NCI-H2227 (cell line): ENCODE measurements around the gene EYS.
"Not testable (repeated sequence)": the region's sequence is repeated elsewhere in the genome, so short reads cannot be mapped to it uniquely, and the experiment has no call there.

Source experiments
- DNase-seq: peaks from one replicate; lab custom pipeline; 2025; ENCODE audit not compliant: unreplicated experiment; lab: John Stamatoyannopoulos, UW

The EYS gene

DNA sequence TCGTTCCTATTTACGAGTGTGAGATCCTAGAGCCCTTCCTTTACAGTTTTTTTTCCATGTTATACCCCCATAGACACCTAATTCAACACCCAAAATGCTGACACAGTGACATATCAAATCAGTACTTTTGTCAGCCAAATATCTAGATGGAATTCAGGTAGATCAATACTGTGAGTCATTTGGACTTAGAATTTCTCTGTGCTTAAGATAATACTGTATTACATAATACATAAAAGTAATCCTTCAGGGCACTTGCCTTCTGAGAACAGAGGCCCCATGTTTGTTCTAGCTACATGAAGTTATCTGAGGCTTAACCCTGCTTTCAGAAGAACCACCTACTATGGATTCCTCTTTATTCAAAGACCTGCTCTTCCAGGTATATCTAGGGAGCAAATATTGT is 1448.3 kb downstream of the EYS start:
- DNase-seq, result no peak

DNA sequence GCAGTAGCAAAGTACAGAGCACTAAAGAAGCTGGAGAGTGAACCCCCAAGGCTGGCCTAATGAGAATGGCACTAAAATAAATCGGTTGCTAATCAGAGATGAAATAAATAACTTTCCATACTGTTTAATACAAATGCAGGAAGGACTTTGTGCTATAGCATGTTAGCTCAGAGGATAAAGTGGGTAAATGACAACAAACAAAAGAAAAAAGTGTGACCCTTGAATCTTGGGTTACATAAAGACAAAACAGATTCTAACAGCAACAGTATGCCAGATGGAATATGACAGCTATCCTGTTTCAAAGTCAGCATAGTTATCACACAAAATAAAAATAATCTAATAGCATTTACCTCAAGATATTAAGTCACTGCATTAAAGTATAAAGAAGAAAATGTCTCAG is 1448.7 kb downstream of the EYS start:
- no peak for DNase-seq

DNA sequence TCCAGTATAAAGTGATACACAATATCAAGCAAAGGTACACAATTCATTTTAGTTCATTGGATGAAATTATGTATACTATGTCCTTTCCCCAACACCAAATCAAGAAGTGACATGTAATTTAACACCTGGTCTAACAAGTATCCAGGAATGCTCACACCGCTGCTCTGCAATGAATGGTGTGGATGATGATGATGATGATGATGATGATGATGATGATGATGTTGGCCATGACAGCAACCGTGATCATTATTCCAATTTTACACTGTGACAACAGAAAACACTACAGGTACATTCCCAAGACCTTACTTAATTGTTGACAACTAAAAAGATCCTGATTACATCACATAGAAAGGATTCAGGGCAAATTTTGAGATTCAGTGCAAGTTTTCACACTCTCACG is 1449.4 kb downstream of the EYS start:
- no peak for DNase-seq

DNA sequence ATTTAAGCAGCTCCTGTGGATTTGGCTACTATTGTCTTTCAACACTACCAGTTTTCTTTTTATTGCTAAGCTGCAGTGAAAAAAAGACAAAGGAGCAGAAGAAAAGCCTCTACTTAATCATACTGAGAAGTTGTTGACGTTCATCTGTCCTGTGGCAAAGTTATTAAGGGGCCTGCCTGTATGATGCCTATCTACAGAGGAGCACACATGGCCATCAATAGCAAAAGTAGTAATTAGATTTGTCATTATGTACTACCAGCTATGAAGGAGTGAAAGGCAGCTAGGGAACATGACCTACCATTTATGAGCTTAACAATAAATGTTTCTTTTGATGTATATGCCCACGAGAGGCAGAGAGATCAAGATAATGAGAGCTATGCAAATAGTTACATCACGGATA is 1450.5 kb downstream of the EYS start:
- DNase-seq, result peak; percentile 47

DNA sequence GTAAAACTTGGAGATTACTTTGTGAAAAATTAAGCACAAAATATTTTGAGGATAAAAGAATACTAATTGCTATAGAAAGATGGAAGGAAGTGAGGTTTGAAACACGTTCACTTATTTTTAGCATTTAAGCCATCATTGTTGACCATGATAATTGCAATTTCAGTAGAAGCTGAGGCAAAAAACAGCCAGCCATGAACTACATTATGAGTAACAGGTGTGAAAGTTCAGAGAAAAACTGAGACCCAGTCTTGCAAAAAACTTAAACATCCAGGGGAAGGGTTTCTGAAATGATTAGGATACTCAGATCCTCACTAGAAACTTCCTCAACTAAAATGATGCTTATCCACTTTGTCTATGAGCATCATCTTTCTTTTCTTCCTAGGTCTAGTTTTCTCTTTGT is 1452.0 kb downstream of the EYS start:
- no peak for DNase-seq

DNA sequence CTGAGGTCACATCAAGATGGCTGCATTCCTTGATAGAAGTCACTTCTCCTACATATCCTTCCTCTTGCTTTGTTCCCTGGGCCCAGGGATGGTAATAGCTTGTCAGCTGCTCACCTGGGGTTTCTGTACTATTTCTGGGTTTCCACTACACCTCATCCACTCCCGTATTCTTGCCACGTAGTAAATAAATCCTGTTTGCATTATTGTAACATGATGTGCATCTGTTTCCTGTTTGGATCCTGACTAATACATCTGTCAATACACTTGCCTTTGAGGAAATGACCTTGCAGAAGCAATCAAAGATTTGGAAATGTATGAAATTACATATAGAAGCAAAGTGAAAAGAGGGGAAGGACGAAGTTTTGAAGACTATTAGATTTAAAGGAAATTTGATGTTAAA is 1452.5 kb downstream of the EYS start:
- DNase-seq, result no peak

DNA sequence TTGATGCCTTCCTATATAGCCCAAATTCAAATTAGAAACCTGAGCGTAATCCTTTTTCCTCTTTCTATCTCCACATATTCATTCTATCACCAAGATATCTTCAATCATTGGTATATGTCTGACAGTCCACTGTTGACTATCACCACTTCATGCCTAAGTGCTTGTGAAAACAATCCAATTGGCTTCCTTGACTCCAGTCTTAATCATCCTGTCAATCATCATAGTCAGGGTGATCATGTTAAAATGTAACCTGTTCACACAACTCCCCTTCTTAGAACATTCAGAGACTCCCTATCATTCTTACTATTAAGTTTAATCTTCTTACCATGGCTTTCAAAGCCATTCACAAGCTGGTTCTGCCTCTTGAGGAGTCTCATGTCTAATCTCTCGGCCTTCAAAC is 1454.8 kb downstream of the EYS start:
- no peak for DNase-seq

DNA sequence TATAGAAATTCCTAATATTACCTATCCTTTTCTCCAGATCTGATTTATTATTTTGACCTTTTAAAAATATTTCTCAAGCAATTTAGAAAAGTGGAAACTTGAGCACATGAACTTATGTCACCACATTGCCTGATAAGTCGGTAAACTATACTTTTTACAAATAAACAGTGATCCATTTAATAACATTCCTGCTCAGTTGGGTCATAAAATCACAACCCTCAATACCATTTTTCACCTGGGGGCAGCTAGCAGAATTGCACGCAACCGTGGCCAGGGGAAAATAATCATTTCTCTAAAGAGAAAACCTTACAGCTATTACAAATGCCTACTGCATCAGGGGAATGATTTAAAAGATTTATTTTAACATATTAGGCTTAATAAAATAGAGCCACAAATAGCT is 1456.9 kb downstream of the EYS start:
- DNase-seq, result no peak

DNA sequence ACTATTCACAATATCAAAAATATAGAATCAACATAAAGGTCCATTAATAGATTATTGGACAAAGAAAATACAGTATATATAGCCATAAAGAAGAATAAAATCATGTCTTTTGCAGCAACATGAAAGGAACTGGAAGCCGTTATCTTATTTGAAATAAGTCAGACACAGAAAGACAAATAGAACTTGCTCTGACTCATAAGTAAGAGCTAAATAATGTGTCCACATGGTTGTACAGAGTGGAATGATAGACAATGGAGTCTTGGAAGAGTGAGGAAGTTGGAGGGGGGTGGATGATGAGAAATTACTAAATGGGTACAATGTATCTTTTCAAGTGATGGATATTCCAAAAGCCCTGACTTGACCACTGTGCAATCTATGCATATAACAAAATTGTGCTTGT is 1457.9 kb downstream of the EYS start:
- no peak for DNase-seq

DNA sequence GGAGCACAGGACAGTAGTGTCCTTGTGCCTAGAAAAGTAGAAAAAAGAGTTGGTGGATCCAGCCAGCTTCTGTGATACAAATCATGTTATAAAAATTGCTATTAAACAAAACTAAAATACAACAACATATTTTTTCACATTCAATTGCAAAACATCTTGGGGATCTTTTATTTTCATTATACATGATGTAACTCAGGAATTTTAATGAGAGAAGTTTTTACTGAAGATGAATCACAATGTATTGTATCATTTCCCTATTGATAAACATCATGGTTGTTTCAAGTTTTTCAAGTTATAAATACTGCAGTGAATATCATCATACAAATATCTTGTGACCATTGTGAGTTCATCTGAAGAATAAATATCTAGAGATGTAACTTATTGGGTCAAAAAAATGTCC is 1463.4 kb downstream of the EYS start:
- no peak for DNase-seq

DNA sequence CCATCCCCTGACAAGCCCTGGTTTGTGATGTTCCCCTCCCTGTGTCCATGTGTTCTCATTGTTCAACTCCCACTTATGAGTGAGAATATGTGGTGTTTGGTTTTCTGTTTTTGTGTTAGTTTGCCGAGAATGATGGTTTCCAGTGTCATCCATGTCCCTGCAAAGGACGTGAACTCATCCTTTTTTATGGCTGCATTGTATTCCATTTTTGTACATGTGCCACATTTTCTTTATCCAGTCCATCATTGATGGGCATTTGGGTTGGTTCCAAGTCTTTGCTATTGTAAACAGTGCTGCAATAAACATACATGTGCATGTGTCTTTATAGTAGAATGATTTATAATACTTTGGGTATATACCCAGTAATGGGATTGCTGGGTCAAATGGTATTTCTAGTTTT is 1468.1 kb downstream of the EYS start:
- DNase-seq, result not testable (repeated sequence)

DNA sequence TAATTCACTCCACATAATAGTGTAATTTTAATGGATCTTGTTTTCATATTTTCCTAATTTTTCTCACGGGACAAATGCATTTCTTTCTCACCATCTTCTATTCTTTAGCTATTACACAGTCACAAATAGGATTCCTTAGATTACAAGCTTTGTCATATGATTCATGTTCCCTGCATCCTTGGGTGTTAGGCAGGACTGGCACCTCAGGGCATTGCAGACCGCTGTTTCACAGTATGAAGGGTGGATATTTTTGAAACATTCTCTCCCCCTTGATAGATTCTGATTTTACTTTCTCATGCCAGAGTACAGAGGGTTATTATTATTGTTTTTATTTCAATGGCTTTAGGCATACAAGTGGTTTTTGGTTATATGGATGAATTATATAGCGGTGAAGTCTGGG is 1469.0 kb downstream of the EYS start:
- no peak for DNase-seq

DNA sequence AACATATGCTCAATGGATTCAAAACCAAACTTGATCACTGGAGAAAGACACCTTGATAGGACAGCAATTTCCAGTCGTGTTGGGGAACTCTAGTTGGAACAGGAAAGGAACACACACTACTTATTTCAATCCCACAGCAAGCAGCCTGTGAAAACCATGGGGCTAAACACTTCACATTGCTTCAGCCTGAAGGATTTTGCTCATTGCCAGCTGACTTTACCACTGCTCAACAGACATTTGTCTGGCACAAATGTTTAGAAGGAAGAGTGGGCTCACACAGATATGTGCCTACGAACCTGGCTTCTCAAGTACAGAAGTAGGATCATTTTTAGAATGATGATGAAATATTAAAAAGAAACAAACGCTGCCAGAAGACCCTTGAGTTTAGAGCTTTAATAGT is 1473.3 kb downstream of the EYS start:
- no peak for DNase-seq

DNA sequence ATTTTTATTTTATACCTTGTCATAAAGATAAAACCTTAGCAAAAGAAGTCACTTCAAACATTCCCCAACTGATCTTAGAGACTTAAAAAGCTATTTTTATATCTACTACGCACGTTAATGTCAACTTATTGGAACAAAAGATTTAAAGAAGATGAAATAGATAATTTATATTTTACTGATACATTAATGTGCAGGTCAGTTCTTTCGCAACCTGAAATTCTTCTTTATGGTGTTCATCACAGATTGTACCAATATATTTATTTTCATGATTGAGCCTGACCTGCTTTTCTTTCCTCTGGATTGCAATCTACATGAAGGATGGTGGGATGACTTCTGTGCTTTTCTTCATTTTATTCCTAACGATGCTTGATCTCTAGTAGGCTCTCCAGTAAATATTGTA is 1475.1 kb downstream of the EYS start:
- DNase-seq, result no peak

DNA sequence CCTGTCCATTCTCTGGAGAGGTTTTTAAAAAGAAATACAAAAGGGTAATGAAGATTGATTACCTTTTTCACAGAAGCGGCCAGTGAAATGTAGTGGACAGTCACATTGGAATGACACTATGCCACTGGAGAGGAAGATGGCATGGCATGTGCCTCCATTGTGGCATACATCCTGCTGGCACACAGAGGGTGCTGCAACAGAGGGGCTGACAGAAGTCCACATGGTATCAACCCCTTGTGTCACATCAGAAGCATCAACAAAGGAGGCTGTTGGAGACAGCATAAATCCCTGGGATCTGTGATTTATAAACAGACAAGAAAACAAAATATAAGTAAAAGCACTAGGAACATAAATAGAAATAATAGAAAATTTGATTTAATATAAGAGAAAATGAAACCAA is 1476.5 kb downstream of the EYS start:
- DNase-seq, result no peak

DNA sequence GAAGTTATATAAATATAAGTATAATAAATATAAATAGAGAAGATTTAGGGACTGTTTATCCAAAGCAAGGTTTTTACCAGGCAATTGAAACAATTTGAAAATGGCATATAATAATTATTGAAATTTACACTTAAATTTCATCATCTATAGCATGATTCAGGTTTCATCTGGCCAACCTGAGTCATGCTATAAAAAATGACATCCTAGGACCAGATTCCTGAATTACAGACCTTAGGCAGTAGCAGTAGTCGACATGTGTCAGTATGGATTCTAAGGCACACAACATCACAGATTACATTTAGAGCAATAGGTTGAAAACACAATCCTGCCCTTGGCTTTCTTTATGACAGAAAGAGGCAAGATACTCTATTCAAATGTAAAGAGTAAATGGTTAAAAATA is 1479.2 kb downstream of the EYS start:
- no peak for DNase-seq

DNA sequence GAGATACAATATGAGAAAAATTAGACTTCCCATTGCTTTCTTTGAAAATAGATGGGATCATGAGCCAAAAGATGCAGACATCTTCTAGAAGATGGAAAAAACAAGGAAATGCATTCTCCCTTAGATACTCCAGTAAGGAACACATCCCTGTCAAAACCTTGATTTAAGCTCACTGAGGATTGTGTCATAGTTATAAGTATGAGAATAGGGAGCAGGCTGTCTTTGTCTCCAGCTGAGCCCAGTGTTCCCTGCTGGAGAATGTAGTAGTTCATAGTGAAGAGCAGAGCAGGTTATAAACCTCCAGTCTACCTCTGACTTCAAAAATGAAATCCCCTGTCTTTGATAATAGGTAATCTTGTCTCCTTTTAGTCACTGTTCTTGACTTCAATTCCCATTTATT is 1481.5 kb downstream of the EYS start:
- no peak for DNase-seq

DNA sequence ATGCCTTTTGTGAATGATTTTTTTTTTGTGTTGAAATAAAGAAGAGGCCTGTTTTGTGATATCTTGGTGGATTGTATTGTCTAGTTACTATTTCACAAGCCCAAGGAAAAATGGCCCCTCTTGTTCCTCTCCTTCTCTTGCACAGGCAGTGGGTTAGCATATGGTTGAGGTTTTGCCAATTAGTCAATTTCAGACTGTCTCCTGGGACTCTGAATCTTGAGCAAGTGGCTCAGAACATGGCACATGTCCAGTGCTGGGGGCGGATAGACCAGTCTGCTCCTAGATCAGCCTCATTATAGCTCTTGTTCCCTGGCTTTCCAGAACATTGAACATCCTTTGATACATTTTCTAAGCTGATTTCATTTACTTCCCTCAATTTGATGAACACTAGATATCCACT is 1482.2 kb downstream of the EYS start:
- no peak for DNase-seq

DNA sequence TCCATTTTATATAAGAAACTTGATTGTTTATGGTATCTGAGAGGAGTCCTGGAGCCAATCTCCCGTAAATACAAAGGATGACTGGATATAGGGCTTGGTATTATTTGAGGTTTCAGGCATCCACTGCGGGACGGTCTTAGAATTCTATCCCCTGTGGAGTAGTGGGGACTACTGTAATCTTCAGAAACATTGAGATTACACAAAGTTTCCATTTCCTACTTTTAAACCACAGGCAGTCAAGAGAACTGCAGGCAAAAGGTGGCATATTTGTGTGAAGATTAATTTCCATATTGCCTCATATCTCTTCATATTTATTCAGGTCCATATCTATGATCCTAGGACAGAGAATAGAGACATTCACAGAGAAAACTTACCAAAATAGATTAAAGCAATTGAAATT is 1485.2 kb downstream of the EYS start:
- no peak for DNase-seq

DNA sequence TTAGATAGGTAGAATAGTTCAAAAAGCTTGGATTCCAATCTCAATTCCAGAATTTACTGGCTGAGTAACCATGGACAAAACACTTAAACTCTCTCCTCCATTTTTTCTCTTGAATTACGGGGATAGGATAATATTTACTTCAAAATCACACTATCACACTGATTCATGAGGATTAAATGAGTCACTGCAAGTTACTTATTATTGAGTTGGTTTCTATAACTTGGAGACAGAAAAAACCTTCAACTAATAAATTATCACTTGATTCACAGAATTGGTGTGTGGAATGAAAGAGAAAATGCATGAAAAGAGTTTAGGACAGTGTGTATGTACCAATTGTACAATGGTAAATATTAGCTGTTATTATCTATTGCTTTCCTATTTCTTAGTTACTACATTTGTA is 1486.2 kb downstream of the EYS start:
- no peak for DNase-seq

DNA sequence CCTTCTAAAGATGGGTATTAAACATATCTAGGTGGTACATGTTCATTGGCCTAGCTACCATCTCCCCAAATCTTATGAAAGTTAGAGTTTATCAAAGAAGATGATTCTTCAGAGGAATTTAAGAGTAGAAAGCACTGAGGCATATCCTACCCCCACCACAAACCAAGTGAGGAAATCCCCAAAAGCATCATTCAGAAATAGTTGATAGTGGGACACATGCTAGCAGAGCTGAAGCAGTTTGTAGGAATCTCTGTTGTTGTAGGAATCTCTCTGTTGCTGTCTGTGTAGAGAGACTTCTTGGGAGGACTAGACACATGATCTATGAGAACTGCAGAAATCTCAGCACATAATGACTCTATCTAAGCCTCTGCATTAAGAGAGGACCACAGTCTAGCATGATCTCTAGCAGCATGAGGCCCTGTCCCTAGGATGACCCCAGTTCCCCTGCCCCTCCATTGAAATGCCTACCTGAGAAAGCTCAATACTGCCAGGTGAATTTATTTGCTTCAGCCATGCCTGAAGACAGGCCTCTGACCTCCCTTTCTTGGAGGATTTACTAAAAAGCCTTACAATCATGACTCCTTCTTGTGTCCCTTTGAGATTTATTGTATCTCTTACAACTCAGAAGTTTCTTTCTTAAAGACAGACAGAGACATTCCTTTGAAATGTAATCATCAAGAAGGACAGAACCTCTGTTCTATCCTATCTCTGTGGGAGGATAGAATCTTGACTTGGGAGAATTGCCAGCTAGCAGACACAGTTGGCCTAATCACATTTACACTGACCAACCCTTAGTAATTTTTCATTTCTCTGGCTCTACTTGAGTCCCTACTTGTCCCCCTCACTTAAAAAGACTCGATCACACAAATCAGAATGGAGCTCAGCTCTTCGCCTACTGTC is 1489.1 kb downstream of the EYS start:
- DNase-seq, result no peak

DNA sequence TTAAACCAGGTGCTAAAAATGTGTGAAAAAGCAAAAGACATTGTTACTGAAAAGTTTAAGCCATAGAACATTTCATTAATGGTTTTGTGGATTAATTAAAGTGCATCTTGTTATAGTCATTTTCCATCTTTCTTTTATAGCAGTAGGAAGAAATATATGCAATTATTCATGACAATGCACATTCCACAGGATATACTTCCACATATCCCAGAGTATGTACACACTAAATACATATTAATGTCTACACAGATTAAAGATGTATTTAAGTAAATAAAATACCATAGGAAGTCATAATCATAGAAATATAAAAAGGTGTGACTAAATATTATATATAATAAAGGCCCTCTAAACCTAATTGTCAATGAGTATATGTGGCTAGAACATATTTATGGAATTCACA is 1492.7 kb downstream of the EYS start:
- DNase-seq, result no peak

DNA sequence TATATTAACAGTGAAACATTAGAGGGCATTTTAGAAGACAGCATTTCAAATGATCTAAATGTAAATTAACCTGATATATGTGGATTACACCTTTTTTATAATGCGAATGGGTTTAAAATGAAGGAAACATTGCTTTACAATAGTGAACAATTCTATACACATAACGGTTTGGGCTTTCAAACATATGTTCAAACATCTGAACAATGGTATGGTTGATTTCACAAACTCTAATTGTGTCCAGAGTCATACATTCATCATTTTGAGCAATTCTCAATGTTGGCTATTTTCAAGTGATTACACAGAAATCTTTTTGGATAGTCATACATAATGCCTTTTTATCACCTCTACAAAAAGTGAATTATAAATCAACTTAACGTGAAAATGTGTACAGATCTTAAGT is 1493.3 kb downstream of the EYS start:
- DNase-seq, result no peak
